Neural crest cell (in vitro differentiated cells): ENCODE measurements around the gene TSPAN7. TPM values are rescaled to one million over a fixed set of nuclear protein-coding genes. Genes with fewer than 3 reads are reported as not detected.

ENCODE experiments used
- DNase-seq: peaks from one replicate; pipeline ENCODE4 v3.0.0; 2021; ENCODE audit warnings: low read depth, mixed read lengths, low spot score
- H3K27ac Mint-ChIP-seq: one replicate; pipeline ENCODE4 v1.8.0; 2021; ENCODE audit warnings: mild to moderate bottlenecking, mixed read lengths; ENCODE audit not compliant: unreplicated experiment
- H3K27me3 Mint-ChIP-seq: 2 replicates; pipeline ENCODE4 v1.8.0; 2021; ENCODE audit warnings: low read depth, mild to moderate bottlenecking, mixed read lengths
- H3K36me3 Mint-ChIP-seq: 2 replicates; pipeline ENCODE4 v1.8.0; 2021; ENCODE audit warnings: low read depth, mild to moderate bottlenecking, mixed read lengths
- H3K4me1 Mint-ChIP-seq: 2 replicates; pipeline ENCODE4 v1.8.0; 2021; ENCODE audit warnings: mixed read lengths
- H3K4me3 Mint-ChIP-seq: one replicate; pipeline ENCODE4 v1.8.0; 2021; ENCODE audit warnings: mild to moderate bottlenecking, mixed read lengths
- H3K9me3 Mint-ChIP-seq: 2 replicates; pipeline ENCODE4 v1.8.0; 2021; ENCODE audit warnings: mixed read lengths
- total RNA-seq: library from RNA; stranded (reverse); gene quantifications from 2 replicates; pipeline ENCODE4 v1.2.1, GENCODE V29; 2021
- TF ChIP-seq, protein P1 (sequence below): fragments of 200-600 bp; sonication (generic); conservative IDR thresholded peaks from 2 replicates; pipeline ENCODE4 v1.5.0; 2021; ENCODE audit warnings: antibody characterized with exemption, mild to moderate bottlenecking

Gene TSPAN7
- total RNA-seq, 1 donor from 2014 or later, result 9.1 TPM

DNA sequence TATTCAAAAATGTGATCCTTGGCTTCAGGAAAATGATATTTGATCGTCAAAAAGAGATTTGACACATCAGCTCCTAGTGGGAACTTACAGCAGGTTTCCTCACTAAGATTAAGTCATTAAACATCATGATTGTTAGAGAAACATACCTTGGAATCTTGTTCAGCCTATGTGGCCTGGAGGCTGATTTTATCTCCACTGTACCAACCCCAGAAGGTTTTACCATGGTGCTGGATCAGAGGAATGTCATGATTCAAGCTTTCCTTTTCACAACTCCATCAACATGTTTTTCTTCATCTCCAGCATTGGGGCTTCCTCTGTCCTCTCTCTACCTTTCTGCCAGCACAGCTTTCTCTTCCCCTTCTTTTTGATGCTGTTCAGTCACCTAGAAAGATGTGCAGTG is 171.5 kb downstream of the TSPAN7 start:
- DNase-seq, result no peak
- TF ChIP-seq, protein P1, sequence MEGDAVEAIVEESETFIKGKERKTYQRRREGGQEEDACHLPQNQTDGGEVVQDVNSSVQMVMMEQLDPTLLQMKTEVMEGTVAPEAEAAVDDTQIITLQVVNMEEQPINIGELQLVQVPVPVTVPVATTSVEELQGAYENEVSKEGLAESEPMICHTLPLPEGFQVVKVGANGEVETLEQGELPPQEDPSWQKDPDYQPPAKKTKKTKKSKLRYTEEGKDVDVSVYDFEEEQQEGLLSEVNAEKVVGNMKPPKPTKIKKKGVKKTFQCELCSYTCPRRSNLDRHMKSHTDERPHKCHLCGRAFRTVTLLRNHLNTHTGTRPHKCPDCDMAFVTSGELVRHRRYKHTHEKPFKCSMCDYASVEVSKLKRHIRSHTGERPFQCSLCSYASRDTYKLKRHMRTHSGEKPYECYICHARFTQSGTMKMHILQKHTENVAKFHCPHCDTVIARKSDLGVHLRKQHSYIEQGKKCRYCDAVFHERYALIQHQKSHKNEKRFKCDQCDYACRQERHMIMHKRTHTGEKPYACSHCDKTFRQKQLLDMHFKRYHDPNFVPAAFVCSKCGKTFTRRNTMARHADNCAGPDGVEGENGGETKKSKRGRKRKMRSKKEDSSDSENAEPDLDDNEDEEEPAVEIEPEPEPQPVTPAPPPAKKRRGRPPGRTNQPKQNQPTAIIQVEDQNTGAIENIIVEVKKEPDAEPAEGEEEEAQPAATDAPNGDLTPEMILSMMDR, result no peak
- Mint-ChIP-seq H3K27ac (no peak overlapping the region), H3K9me3 (peaks cover 14% of the 10 kb centered on the region), H3K4me1 (no peaks in the 10 kb centered on the region), H3K27me3 (no peaks in the 10 kb centered on the region), H3K4me3 (no peak overlapping the region), H3K36me3 (peaks cover 6% of the 10 kb centered on the region)

Other genes with a start within 250 kb of the TSPAN7 start
- 9.1 and 9.2 TPM in 2 replicates for gene RPGR, start 234.0 kb upstream of the TSPAN7 start, total RNA-seq
- gene OTC, start 208.9 kb upstream of the TSPAN7 start, total RNA-seq, result 0.14 TPM in 1 of 2 replicates, not detected in the other
- 52.9 and 54.8 TPM in 2 replicates for gene MID1IP1, start 239.9 kb downstream of the TSPAN7 start, total RNA-seq